ENCODE measurements around the gene EPHA3. TPM values are rescaled to one million over a fixed set of nuclear protein-coding genes. Genes with fewer than 3 reads are reported as not detected.

The EPHA3 gene
- total and polyA plus RNA-seq, 10 of the 15 experiments (the other 5 are each of a cell fraction or from before 2014, with no cell fraction given): 0.03 to 39.0 (median 0.07) TPM; not detected in 4

- peak overlapping the region; percentile 26; the same call in 1 of the 2 replicates for H2AFZ ChIP-seq (ENCODE audit: control insufficient read depth, low read depth, low read length)
- peak overlapping the region; percentile 28; the same call in 1 of the 2 replicates for H3K4me2 ChIP-seq (ENCODE audit: control insufficient read depth, insufficient read depth)
- H3K36me3 ChIP-seq (ENCODE audit: control insufficient read depth in 2 of 2, insufficient read depth in 2 of 2, low read length in 1 of 2): no peaks in the 10 kb centered on the region
- H3K4me3 ChIP-seq: no peak overlapping the region
- H4K20me1 ChIP-seq (ENCODE audit: control insufficient read depth, insufficient read depth): no peaks in the 10 kb centered on the region
- intact Hi-C loops (cut with micrococcal nuclease; ENCODE audit: unreplicated experiment): loop anchor here (5.0 kb wide), 1 partner anchor 912 kb away; no protein-coding TSS in a partner anchor
- FAIRE-seq: peak; percentile 7
- ChIA-PET POLR2A (no interaction called here), RAD21 (ENCODE audit: unreplicated experiment) (interaction anchor here (0.7 kb wide), 1 partner anchor 10 kb away, joined by 3 read pairs; no protein-coding TSS in a partner anchor), SMC1A (ENCODE audit: uncharacterized antibody, unreplicated experiment) (interaction anchor here (0.7 to 1.3 kb wide), 3 partner anchors 920 to 978 kb away, joined by 3 to 5 read pairs (median 4); no protein-coding TSS in a partner anchor), CTCF (interaction anchor here (1.3 kb wide), 1 partner anchor 895 kb away, joined by 4 read pairs; no protein-coding TSS in a partner anchor)
- peak; percentile 47 to 72 (median 64); a peak in 5 of 6 replicates for TF ChIP-seq CTCF (IDR thresholded peaks at IDR 0.05 in 2 of 3, conservative IDR thresholded peaks at IDR 0.05 in 1 of 3; ENCODE audit: control insufficient read depth in 2 of 3, extremely low read depth in 1 of 3, insufficient read depth in 1 of 3, low read depth in 3 of 3, low read length in 3 of 3)
- no peak for TF ChIP-seq TARDBP (IDR thresholded peaks at IDR 0.05; ENCODE audit: borderline replicate concordance)
- TF ChIP-seq SMC3 (IDR thresholded peaks at IDR 0.05; ENCODE audit: borderline replicate concordance, low read length): peak; percentile 37; the same call in 1 of the 2 replicates
- TF ChIP-seq BHLHE40 (IDR thresholded peaks at IDR 0.05; ENCODE audit: borderline replicate concordance in 1 of 2, low read depth in 2 of 2, low read length in 1 of 2): peak in 1 of 2 experiments; percentile 15; a peak in 1 of 4 replicates
- TF ChIP-seq TCF12 (IDR thresholded peaks at IDR 0.05; ENCODE audit: low read depth, low read length): no peak
- TF ChIP-seq ZSCAN29 (IDR thresholded peaks at IDR 0.05): peak; percentile 92
- TF ChIP-seq CREB1 (IDR thresholded peaks at IDR 0.05; ENCODE audit: low read depth): no peak
- peak; percentile 96 for TF ChIP-seq HDAC6 (IDR thresholded peaks at IDR 0.05; ENCODE audit: unreplicated experiment)
- no peak for TF ChIP-seq LARP7 (IDR thresholded peaks at IDR 0.05)
- TF ChIP-seq RAD21 (IDR thresholded peaks at IDR 0.05; ENCODE audit: insufficient read depth, low read depth, low read length): peak; percentile 32
- in situ Hi-C loops (cut with MboI): no loop called here
- no peak overlapping the region for H3K27ac ChIP-seq (ENCODE audit: control insufficient read depth, insufficient read depth)
- H3K9ac ChIP-seq (ENCODE audit: control insufficient read depth, insufficient read depth, low read length): no peak overlapping the region
- peaks cover 0 to 2% of the 10 kb centered on the region in 2 experiments; a peak in 1 of 4 replicates for H3K27me3 ChIP-seq (replicated peaks in 1 of 2; ENCODE audit: control insufficient read depth in 2 of 2, insufficient read depth in 2 of 2, low read length in 1 of 2)
- WGBS (ENCODE audit: insufficient coverage, insufficient replicate concordance, low lambda C conversion rate, missing lambda C conversion rate): 1% methylated on average over 42 of the region's 42 CpGs
- ATAC-seq: peak; percentile 99
- no peaks in the 10 kb centered on the region for H3K79me2 ChIP-seq (ENCODE audit: control insufficient read depth, insufficient read depth, low read length)
- no peaks in the 10 kb centered on the region for H3K9me3 ChIP-seq (replicated peaks; ENCODE audit: control insufficient read depth, insufficient read depth, low read length)
- BruUV-seq (replicated peaks): no TSS peak
- no peak for DNase-seq (ENCODE audit: low read depth, low spot score)
- no peaks in the 10 kb centered on the region for H3K4me1 ChIP-seq (ENCODE audit: control insufficient read depth, insufficient read depth, low read length)
Observed at GRCh38 chr3:89113893-89114840, 6.7 kb downstream of the EPHA3 start.

All from GM12878 (cell line).